Keratinocyte (primary cell): Measurements from ENCODE around the gene CDKN2AIPNL.

Source experiments
- EZH2 ChIP-seq: IDR thresholded peaks from one replicate; pipeline ENCODE4 v1.6.1; 2012; ENCODE audit warnings: inconsistent platforms, mild to moderate bottlenecking, low read length, moderate library complexity
- TF ChIP-seq, protein P1 (sequence below), 3 experiments: IDR thresholded peaks in 1 of 3; conservative IDR thresholded peaks in 1 of 3; optimal IDR thresholded peaks in 1 of 3; 2 replicates in 2 of 3; 3 replicates in 1 of 3; pipeline versions ENCODE3 to v1.5.1; 2011; ENCODE audit warnings: low read length in 3 of 3, mild to moderate bottlenecking in 3 of 3, moderate library complexity in 2 of 3, control low read depth in 1 of 3, inconsistent platforms in 1 of 3; ENCODE audit not compliant: insufficient read depth in 2 of 3; ENCODE audit errors: extremely low read depth in 1 of 3

DNA sequence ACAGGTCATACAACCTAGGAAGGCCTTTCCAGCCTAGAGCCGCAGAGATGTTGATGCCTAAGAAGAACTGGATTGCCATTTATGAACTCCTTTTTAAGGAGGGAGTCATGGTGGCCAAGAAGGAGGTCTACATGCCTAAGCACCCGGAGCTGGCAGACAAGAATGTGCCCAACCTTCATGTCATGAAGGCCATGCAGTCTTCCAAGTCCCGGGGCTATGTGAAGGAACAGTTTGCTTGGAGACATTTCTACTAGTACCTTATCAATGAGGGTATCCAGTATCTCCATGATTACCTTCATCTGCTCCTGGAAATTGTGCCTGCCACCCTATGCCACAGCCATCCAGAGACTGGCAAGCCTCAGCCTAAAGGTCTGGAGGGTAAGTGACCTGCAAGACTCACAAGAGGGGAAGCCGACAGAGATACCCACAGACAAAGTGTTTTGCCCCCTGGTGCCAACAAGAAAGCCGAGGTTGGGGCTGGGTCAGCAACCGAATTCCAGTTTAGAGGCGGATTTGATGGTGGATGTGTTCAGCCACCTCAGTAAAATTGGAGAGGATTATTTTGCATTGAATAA, 11.2 kb upstream of the CDKN2AIPNL start:
- TF ChIP-seq, protein P1, sequence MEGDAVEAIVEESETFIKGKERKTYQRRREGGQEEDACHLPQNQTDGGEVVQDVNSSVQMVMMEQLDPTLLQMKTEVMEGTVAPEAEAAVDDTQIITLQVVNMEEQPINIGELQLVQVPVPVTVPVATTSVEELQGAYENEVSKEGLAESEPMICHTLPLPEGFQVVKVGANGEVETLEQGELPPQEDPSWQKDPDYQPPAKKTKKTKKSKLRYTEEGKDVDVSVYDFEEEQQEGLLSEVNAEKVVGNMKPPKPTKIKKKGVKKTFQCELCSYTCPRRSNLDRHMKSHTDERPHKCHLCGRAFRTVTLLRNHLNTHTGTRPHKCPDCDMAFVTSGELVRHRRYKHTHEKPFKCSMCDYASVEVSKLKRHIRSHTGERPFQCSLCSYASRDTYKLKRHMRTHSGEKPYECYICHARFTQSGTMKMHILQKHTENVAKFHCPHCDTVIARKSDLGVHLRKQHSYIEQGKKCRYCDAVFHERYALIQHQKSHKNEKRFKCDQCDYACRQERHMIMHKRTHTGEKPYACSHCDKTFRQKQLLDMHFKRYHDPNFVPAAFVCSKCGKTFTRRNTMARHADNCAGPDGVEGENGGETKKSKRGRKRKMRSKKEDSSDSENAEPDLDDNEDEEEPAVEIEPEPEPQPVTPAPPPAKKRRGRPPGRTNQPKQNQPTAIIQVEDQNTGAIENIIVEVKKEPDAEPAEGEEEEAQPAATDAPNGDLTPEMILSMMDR (optimal IDR thresholded peaks at IDR 0.05 in 1 of 3, IDR thresholded peaks at IDR 0.05 in 1 of 3, conservative IDR thresholded peaks at IDR 0.05 in 1 of 3; ENCODE audit: extremely low read depth in 1 of 3, insufficient read depth in 2 of 3, low read length in 3 of 3) = no peak
- no peak for TF ChIP-seq EZH2
